Activated CD4-positive, alpha-beta T cell treated with anti-CD3 and anti-CD28 coated beads, Interleukin-2, amount 50 U/mL, for 4 hours (primary cell): ENCODE measurements around the gene KCTD5.

Experiments
- DNase-seq, 2 experiments: peaks; one replicate each; pipeline ENCODE4 v3.0.0-alpha.2; 2020

Gene KCTD5

DNA sequence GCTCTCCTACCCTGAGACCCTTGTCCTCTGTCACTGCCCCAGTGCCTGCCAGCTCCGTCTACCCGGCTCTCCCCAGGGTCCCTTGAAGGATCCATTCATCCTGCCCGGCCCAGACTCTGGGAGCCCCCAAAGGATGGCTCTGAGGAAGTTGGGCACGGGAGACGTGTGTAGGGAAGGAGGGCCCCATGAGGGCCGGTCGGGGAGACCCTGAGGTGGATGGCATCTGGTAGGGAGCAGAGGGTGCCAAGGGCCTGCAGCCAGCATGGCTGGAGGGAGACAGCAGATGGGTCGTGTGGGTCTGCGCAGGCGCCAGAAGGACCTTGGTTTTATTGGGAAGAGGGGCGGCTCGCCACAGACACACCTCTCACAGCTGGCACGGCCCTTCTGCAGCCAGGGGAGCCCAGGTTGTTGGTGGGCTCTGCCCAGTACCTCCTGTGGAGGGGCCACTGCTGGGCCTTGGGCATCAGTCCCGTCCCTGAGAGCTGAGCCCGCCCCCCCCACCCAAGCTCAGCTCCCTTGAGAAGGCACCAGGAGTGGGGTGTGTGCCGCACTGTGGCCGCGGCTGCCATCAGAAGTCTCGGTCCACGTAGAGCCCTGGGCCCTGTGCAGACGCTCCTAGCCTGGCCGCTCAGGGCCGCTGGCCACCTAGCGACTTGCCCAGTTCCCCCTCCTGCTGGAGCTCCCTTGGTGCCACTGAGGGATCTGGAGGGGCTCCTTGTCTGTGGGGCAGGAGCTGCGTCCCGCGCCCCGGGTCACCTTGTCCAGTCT lies 16.0 kb downstream of the KCTD5 start:
- no peak for DNase-seq

DNA sequence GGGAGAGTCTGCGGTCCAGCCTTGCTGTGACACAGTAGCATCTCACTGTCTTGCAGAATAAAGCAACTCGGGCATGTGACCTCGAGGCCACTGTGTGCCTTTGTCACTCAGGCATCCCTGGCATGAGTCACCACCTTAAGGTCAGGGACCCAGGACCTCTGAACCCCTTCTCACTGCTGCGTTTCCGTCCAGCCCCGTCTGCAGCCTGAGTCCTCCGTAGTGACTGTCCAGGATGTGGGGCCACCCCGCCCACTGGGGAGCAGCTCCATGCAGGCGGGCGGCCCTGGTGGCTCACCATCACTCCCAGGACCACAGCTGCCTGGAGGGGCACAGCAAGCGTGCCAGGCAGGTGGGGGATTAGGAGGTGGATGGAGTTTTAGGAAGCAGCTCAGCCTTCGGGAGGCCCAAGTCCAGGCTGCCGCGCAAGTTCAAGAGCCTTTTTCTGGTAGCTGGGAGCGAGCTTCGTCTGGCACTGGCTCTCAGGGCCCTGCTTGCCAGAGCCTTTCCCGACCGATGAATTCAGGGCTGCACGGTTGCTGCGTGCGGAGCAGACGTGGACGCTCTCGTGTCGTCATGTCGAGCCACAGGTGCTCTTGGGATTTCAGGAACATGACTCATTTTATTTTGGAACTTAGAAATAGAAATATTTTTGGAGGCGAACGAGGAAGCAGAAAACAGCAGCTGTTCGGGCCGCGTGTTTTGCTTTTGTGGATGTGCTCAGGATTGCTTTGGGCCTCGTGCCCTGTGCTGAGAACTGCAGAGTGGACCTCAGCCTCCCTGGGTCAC lies 16.8 kb downstream of the KCTD5 start:
- DNase-seq: no peak

DNA sequence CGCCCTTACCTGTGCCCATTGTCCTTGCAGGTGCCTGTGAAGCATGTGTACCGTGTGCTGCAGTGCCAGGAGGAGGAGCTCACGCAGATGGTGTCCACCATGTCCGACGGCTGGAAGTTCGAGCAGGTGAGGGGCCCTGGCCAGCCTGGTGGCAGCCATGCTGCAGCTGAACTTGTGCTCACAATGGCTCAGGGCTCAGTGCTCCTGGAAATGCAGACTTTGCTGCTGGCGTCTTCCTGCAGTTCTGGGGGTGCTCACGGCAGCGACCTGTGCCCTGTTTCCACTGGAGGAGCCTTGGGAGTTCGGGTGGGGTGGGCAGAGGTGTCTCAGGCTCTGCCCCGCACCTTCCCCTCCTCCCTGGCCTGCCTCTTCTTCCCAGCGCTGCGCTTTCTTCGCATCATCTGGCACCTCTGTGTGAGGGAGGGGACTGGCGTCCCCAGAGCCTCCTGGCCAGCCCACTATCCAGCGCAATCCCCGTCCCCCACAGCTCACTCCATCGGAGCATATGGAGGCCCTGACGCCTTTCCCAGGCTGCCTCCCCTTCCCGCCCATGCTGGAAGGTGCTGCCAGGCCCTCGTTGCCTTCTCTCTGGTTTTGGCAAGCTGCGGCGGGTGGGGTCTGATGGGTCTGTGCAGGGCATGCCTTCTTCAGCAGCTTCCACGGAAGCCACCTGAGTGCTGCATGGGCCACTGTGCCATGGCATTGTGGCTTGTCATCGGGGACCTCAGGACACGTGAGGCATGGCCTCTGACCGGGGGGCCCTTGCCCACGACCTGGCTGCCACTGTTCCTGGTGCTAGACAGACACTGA lies 17.7 kb downstream of the KCTD5 start:
- DNase-seq: no peak

DNA sequence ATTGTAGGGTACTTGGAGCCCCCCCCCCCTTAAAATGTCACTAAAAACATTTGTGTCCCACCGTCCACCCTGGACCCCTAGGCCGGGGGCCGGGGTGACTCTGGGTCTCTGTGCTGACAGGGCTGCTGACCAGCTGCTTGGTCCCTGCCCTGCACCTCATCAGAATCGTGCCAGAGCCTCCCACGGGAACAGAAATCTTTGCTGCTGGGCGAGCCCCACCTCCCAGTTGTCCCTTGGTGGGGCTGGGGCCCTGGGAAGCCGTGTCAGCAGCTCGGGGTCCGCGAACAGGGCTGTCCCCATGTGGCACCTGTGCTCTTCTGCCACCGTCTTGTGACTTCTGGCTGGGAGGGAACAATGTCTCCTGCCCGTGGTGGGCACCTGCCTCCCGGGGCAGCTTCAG lies 18.5 kb downstream of the KCTD5 start:
- DNase-seq: no peak

DNA sequence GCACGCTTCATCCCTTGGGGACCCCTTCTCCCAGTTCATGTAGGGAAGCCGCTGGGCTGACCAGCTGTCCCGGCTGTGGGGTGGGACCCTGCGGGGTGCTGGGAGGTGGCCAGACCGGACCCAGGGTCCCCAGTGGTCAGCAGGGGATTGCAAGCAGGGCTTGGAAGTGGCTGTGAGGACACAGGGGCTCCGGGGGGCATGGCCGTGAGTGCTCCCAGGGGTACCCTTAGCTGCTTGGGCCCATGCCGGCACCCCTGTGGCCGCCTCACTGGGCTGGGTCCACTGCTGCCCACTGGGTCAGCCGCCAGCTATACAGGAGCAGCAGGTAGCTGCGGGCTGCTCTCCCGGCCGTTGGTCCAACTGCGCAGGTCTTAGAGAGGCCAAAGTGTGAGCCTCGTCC lies 18.9 kb downstream of the KCTD5 start:
- no peak for DNase-seq

DNA sequence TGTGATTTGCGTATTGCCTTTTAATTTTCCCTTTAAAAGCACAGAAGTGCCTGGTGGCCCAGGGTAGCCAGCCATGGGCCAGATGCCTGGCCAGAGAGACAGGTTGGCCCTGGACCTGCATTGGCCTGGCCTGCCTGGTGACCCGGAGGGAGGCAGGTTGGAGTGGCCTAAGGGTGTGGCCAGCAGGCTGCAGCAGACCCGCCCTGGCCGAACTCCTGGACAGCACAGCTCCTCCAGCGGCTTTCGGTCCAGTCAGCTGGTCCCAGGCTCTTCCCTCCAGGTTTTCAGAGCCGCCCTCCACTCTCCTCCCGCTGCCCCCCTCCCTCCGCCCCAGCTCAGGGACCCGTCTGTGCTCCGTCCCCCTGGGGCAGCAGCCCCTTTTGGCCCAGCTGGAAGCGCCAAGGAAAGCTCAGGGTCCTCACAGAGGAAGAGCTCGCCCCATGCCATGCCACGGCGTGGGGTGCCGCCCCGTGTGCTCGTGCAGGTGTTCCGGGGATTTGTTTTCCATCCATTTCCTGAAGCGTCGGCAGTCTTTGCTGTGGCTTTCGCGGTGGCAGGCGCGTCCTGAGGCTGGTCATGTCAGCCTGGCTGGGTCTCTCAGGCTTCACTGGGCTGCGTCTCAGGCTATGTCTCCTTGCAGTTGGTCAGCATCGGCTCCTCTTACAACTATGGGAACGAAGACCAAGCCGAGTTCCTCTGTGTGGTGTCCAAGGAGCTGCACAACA lies 19.6 kb downstream of the KCTD5 start:
- no peak for DNase-seq

DNA sequence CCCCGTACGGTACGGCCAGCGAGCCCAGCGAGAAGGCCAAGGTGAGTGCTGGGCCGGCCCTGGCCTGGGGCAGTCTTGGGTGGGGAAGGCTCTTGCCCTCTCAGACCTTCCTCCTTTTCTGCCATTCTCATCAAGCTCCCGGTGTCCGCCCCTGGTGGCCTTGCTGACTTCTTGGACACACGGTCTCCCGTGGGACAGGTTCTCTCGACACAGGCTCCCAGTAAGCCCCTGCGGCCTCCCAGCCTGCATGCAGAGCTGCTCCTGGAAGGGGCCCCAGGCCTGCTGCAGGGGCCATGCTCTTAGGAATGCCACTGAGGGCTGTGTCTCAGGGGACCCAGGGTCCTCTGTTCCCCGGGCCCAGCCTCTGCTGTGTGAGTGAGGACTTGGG lies 20.1 kb downstream of the KCTD5 start:
- DNase-seq: no peak

DNA sequence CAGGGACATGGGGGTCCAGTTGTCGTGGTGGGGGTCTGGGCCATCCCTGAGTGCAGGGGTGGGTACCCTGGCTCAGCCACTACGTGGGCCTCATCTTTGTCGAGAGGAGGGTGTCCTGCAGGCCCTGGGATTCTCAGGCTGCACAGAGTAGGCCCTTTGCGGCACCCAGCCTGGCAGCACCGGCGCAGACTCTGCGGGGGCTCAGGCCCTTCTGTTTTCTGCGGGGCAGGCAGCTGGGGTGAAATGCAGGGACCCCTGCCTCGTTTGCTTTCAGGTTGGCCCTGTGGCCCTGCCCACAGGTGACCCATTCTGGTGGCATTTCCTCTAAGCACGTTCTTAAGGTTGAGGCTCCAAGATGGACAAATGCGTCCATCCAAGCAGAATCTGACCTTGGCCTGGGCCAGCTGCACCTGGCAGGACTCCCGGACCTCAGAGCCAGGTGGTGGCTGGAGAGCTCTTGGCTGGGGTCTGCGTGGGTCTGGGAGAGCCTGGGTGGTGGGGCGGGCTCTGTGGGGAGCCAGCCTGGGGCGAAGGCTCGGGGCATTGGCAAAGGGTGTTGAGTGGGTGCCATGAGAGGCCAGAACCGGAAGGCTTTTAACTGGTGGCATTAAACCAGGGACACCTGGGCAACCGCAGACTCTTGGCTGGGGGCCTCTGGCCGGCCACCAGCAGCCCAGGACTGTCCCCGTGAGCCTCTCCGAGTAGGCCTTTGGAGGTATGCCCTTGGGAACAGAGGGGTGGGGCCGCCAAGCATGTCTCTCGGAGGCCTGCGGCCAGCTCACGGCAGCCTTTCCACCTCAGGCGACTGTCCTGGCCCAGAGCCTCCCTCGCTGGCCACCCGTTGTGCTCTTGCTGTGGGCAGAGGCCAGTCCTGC lies 20.8 kb downstream of the KCTD5 start:
- DNase-seq: no peak

DNA sequence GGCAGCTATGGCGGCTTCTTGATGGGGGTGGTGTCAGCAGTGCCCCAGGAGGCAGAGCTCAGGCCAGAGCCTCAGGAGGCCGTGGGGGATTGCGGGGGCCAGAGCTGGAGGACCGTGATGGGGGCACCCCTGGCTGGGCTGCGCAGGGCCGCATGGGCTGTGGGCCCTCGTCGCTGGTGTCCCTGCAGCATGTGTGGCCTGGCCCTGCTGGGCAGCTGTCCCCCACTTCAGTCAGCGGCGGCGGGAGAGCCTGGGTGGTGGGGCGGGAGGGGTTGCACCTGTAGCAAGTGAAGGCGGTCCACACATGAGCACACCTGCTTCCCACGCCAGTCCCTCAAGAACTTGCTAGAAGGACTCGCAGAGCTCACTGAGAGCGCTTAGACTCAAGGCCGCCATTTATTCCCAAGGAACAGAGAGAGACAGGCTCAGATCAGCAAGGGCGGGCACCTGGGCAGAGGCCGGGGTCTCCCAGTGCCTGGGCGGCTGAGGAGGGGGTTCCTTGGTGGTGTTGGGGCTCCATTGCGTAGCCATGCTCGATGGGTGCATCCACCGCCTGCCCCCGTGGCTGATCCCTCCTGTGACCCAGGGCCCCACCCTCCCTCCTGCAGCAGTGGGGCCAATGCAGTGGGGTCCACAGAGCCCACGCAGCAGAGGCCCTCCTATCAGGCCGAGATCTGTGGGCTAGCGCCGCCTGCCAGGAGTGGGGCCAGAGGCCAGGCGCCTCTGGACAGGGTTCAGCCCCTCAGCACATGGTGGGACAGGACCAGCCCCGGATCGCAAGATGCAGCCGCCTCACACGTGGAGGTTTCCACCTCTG lies 22.1 kb downstream of the KCTD5 start:
- DNase-seq: no peak

DNA sequence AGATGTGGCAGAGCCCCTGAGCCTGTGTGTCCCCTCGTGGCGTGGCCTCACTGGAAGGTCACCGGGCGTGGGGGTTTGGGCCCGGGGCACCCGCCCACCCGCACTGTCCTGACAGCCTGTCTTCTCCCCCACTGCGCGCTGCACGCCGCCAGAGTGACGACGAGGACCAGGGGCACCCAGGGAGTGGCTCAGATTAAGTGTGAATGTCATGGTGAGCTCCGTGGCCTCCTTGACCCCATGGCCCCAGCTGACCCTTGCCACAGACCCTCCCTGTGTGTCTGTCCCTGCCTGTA lies 22.6 kb downstream of the KCTD5 start:
- DNase-seq: no peak

DNA sequence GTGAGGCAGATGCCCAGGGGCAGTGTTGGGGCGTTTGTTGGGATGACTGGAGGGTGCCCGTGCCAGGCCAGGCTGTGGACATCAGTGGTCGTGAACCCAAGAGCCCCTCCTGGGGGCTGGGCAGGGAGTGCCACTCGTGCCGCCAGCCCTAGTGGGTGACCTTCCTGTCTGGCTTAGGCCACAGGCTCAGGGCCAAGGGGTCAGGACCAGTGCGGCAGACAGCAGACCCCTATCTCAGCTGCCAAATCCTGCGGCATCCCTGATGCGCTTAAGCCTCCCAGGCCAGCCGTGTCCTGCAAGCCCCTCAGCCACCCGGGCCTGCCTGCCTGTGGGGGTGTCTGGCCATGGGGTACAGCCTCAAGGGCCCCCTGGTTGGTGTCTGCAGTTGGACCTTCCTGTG lies 23.0 kb downstream of the KCTD5 start:
- no peak for DNase-seq

DNA sequence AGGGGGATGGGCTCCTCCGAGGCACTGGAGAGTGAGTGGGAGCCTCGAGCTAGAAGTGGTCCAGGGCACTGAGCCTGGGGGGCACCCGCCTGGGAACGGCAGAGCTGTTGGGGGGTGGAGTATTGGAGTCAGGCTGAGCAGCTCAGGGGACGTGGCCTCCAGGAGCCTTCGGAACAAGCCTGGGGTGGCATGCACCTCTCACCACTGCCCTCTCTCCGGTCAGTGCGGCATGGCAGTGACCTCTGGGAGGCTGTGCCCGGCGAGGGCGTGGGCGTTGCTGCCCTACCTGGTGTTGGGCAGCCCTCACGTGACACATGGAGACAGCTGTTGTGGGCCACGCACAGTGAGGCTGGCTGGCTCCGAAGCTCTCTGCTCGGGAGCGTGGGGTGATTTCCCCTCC lies 23.8 kb downstream of the KCTD5 start:
- no peak for DNase-seq

DNA sequence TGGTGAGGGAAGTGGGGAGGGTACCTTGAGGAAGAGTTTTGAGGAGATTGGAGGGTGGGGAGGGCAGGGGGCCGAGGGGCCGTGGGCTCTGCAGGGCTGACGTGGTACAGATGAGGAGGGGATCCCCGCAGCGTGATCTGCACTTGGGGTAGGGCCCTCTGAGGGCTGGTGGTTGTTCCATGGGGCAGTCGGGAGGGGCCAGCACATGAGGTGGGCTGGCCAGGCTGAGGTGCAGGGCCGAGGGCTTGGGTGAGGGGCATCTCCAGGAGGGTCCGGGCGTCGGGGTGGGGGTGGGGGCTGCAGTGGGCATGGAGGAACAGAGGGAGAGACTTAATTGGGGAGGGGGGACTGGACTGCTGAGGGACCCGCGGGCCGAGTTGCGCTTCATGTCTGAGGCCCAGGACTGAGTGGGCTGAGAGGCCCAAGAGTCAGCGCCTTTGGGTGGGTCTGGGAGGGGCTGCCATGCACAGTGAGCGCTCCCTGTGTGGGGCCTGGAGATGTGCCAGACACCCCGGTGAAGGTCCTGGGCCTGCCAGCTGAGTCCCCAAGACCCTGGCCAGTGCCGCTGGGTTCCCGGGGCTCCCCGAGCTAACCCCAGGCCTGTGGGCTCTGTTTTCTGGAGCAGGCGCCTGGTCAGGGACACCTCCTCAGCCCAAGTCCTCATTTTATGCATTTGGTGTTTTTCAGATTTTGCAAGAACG lies 24.4 kb downstream of the KCTD5 start:
- no peak for DNase-seq

DNA sequence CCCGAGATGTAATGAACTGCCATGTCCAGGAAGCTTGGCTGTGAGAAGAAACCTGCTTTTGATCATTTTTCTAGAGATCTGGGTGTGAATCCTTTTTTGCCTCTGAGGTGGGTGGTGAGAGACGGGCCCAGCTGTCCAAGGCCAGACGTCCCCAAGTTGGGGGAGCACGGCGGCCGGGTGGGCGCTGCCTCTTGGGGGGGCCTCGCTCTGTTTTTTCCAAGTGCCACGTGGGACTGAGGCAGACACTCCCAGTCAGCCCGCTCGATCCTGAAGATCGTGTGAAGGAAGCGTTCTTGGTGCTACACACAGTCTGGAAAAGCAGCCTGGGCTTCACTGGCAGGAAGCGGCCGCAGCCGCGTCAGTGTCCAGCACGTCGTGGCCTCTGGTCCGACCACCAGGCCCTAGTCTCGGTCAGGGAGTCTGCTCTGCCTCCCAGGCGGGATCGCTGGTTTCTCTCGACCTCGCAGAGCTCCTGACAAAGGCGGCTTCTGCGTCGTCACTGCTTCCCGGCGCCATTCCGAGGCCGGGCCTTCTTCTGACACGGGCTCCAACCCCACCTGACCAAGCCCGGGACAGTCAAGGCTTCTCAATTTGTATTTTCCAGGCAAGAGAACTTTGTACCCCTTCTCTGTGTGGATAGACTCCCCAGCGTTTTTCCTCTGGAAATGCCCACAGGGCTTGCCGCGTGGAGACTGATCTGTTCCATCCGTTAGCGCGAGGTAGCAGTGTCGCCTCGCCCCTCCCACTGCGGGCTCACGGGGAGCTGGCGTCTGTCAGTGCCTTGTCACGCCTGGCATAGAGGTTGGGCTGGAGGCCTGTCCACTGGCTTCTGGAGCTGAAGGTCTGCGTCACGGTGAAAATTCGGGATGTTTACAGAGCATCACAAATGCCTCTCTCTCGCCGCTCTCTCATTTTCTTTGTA lies 25.3 kb downstream of the KCTD5 start:
- DNase-seq: no peak

DNA sequence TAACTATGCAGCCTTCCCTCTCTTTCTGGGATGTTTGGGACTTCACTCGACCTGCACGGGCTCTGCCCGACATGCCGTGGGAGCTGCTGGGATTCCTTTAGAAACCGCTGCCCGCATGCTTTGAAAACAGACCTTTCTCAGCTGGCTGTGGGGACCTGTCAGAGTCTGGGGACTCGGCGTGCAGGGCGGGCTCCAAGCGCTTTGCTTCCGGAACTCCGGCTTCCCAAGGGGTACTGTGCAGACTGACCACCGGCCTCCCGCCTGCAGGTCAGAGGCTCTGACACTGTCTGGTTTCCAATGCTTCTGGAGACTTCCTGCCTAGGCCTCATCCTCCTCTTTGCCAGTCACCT lies 25.9 kb downstream of the KCTD5 start:
- DNase-seq: no peak

DNA sequence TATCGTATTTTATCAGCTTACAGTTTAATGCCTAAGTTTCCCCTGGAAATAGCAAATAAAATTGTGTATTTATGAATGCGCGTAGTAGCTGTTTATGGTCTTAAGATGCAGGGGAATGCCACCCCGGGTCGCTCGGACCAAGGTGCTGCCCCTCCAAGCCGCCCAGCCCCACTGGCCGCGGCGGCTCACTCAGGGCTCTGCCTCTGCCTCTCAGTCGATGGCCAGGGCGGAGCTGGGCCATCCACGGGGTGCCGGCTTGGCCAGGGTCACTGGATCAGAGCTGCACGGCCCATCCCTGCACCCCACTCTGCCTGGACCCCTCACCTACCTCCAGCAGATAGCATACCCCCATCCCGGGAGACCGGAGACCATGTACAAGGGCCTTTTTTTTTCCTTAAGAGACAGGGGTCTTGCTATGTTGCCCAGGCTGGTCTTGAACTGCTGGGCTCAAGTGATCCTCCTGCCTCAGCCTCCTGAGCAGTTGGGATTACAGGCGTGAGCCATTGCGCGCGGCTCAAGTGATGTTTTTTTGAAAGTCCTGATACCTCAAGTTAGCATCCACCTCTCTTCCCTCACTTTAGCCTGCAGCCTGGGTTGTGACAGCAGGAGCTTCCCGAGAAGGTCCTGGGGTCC lies 26.7 kb downstream of the KCTD5 start:
- no peak for DNase-seq

DNA sequence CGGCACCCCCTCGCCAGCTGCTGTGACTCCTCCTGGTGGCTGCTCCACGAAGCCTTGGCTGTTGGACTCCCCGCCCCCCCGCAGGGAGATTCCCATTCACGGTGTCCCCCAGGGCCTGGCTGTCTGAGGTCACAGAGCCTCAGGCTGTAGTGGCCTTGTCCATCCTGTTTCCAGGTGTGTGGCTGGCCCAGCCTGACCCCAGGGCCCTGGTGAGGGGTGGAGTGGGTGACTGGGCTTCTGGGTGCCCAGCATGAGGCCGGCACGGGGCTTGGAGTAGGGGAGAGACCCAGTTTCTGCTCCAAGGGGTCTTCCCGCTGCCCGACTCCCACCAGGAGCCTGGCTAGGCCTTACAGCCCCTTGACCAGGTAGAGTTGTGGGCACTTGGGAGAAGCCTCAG lies 27.3 kb downstream of the KCTD5 start:
- DNase-seq: no peak

DNA sequence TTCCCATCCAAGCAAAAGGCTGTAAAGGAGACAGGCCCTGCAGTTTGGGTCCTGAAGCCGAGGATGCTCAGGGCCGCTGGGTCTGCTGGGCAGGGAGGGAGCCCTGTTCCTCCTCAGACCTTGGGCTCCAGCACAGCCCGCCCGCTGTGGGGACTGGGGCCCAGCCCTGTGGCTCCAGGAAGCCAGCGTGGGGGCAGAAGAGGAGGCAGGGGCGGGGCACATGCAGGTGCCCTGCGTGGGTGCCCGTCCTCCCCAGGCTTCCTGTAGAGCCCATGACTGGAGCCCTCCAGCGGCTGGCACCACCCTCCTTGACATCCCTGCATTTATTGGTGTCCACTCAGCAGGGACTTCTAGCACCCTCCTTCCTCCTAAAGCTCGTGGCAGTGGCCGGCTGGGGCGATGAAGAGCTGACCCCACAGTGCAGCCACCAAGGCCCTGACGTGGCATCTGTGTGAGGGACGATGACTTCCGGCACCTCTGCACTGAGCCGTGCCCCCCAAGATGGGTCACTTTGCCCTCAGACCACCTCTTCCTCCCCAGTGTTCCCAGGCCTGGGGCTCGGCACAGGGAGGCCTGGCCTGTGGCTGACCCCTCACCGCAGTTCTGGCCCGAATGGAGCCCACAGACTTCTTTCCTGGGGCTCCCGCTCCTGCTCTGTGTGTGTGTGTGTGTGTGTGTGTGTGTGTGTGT lies 27.8 kb downstream of the KCTD5 start:
- no peak for DNase-seq
